Measurements from ENCODE around the gene GPRIN3. TPM values are rescaled to one million over a fixed set of nuclear protein-coding genes. Genes with fewer than 3 reads are reported as not detected.

GPRIN3 gene
- total and polyA plus RNA-seq, 2 donors (not counting 1 experiment from before 2014, with no cell fraction given): 0.22 to 1.5 TPM

GRCh38 chr4:89303177-89303576 lies 4.4 kb downstream of the GPRIN3 start:
- Histone ChIP-seq H3K4me3 (ENCODE audit: control extremely low read depth in 1 of 5, extremely low read depth in 1 of 5, insufficient read depth in 1 of 5, low read depth in 2 of 5, low read length in 4 of 5) (no peak overlapping the region), H3K36me3 (replicated peaks in 1 of 2; ENCODE audit: control extremely low read depth in 1 of 2, control insufficient read depth in 1 of 2, extremely low read depth in 1 of 2, insufficient read depth in 2 of 2, low read length in 1 of 2) (no peaks in the 10 kb centered on the region), H2AFZ (ENCODE audit: insufficient read depth, low read depth, low read length, poor library complexity, severe bottlenecking) (no peak overlapping the region), H3K27ac (ENCODE audit: low read length in 2 of 2) (no peak overlapping the region), H3K9ac (ENCODE audit: low read length) (no peak overlapping the region), H3K4me2 (replicated peaks; ENCODE audit: low read depth, low read length, poor library complexity, severe bottlenecking) (no peak overlapping the region), H3K4me1 (ENCODE audit: control insufficient read depth in 2 of 2, insufficient read depth in 2 of 2, low read length in 2 of 2) (peaks cover 30 to 31% of the 10 kb centered on the region in 2 donors), H3K27me3 (replicated peaks in 1 of 4; ENCODE audit: control extremely low read depth in 1 of 4, control insufficient read depth in 3 of 4, insufficient read depth in 4 of 4, low read length in 3 of 4) (peaks cover 0 to 25% (median 12%) of the 10 kb centered on the region in 4 experiments), H4K20me1 (ENCODE audit: control insufficient read depth, insufficient read depth, low read length, poor library complexity, severe bottlenecking) (no peaks in the 10 kb centered on the region), H3K79me2 (ENCODE audit: control insufficient read depth, insufficient read depth, low read length) (peaks cover 3% of the 10 kb centered on the region), H3K9me3 (ENCODE audit: control extremely low read depth in 1 of 3, control insufficient read depth in 2 of 3, insufficient read depth in 1 of 3, low read length in 2 of 3) (no peaks in the 10 kb centered on the region)
- WGBS (ENCODE audit: insufficient coverage): 100% methylated on average over 3 of the region's 7 CpGs
- ChIA-PET POLR2A (no interaction called here), CTCF (no interaction called here)
- DNase-seq (no peak), ATAC-seq (ENCODE audit: low read depth) (no peak)
- Mint-ChIP-seq H3K4me3 (no peak overlapping the region), H3K27ac (no peak overlapping the region), H3K4me1 (peaks cover 45% of the 10 kb centered on the region), H3K9me3 (ENCODE audit: insufficient read depth) (no peaks in the 10 kb centered on the region), H3K27me3 (peaks cover 13% of the 10 kb centered on the region)
- TF ChIP-seq EZH2 (IDR thresholded peaks at IDR 0.05; ENCODE audit: borderline replicate concordance, insufficient read depth, low read depth, low read length, poor library complexity, severe bottlenecking) (no peak), CTCF (IDR thresholded peaks at IDR 0.05) (no peak)
- intact Hi-C loops (cut with micrococcal nuclease): no loop called here

- Mint-ChIP-seq H3K4me1 (peaks cover 51% of the 10 kb centered on the region), H3K4me3 (no peak overlapping the region), H3K27ac (no peak overlapping the region), H3K9me3 (ENCODE audit: insufficient read depth) (no peaks in the 10 kb centered on the region), H3K27me3 (peaks cover 10% of the 10 kb centered on the region)
- H3K4me1 ChIP-seq (ENCODE audit: control insufficient read depth in 2 of 2, insufficient read depth in 2 of 2, low read length in 2 of 2): peaks cover 35% of the 10 kb centered on the region in 2 donors
- 78% methylated on average over 3 of the region's 3 CpGs for WGBS (ENCODE audit: insufficient coverage)
- no peak overlapping the region for H2AFZ ChIP-seq (ENCODE audit: insufficient read depth, low read depth, low read length, poor library complexity, severe bottlenecking)
- no peaks in the 10 kb centered on the region for H3K9me3 ChIP-seq (ENCODE audit: control extremely low read depth in 1 of 3, control insufficient read depth in 2 of 3, insufficient read depth in 1 of 3, low read length in 2 of 3)
- POLR2A ChIA-PET: no interaction called here
- H3K4me2 ChIP-seq (replicated peaks; ENCODE audit: low read depth, low read length, poor library complexity, severe bottlenecking): no peak overlapping the region
- no peaks in the 10 kb centered on the region for H4K20me1 ChIP-seq (ENCODE audit: control insufficient read depth, insufficient read depth, low read length, poor library complexity, severe bottlenecking)
- H3K27me3 ChIP-seq (replicated peaks in 1 of 4; ENCODE audit: control extremely low read depth in 1 of 4, control insufficient read depth in 3 of 4, insufficient read depth in 4 of 4, low read length in 3 of 4): peaks cover 0 to 17% (median 10%) of the 10 kb centered on the region in 4 experiments
- no peak overlapping the region for H3K27ac ChIP-seq (ENCODE audit: low read length in 2 of 2)
- intact Hi-C loops (cut with micrococcal nuclease): no loop called here
- ATAC-seq (ENCODE audit: low read depth) (no peak), DNase-seq (no peak)
- TF ChIP-seq CTCF (IDR thresholded peaks at IDR 0.05): no peak
- TF ChIP-seq EZH2 (IDR thresholded peaks at IDR 0.05; ENCODE audit: borderline replicate concordance, insufficient read depth, low read depth, low read length, poor library complexity, severe bottlenecking): no peak
- H3K9ac ChIP-seq (ENCODE audit: low read length): no peak overlapping the region
- peaks cover 3% of the 10 kb centered on the region for H3K79me2 ChIP-seq (ENCODE audit: control insufficient read depth, insufficient read depth, low read length)
- CTCF ChIA-PET: no interaction called here
- no peak overlapping the region for H3K4me3 ChIP-seq (ENCODE audit: control extremely low read depth in 1 of 5, extremely low read depth in 1 of 5, insufficient read depth in 1 of 5, low read depth in 2 of 5, low read length in 4 of 5)
- no peaks in the 10 kb centered on the region for H3K36me3 ChIP-seq (replicated peaks in 1 of 2; ENCODE audit: control extremely low read depth in 1 of 2, control insufficient read depth in 1 of 2, extremely low read depth in 1 of 2, insufficient read depth in 2 of 2, low read length in 1 of 2)
Observed at GRCh38 chr4:89301902-89302301, 5.7 kb downstream of the GPRIN3 start.
